NCI-H1417 (cell line): ENCODE measurements around the gene CNOT6L.

ENCODE experiments used
- DNase-seq, 3 experiments: peaks; one replicate each; lab custom pipeline; 2025; lab: John Stamatoyannopoulos, UW

CNOT6L gene

GRCh38 chr4:77820649-77821561 lies 1.7 kb upstream of the CNOT6L start:
- DNase-seq: peak in 2 of 3 experiments; percentile 43 to 66

GRCh38 chr4:77819843-77820648 lies 878 bp upstream of the CNOT6L start:
- peak; percentile 94 to 96 (median 95) for DNase-seq

DNA sequence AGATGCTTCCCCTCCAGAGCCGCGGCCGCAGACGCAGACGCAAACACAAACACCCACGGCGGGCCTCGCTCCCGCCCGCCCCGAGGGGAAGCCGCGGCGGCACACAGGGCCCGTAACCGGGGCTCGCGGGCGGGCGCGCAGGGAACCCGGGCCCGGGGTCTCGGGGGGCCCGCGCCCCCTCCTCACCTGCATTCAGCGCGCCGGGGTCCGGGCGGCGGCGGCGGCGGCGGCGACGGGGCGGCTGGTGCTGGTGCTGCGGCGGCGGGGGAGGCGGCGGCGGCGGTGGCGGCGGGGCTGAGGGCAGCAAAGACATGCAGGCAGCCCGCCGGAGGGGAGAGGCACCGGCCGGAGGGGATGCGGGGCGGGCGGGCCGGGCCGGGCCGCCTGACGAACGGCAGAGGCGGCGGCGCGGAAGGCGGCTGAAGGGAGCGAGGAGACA lies 255 bp upstream of the CNOT6L start:
- DNase-seq: peak in 1 of 3 experiments; percentile 61

GRCh38 chr4:77818073-77818601 lies 1.0 kb downstream of the CNOT6L start:
- DNase-seq: peak; percentile 78 to 87 (median 86)

DNA sequence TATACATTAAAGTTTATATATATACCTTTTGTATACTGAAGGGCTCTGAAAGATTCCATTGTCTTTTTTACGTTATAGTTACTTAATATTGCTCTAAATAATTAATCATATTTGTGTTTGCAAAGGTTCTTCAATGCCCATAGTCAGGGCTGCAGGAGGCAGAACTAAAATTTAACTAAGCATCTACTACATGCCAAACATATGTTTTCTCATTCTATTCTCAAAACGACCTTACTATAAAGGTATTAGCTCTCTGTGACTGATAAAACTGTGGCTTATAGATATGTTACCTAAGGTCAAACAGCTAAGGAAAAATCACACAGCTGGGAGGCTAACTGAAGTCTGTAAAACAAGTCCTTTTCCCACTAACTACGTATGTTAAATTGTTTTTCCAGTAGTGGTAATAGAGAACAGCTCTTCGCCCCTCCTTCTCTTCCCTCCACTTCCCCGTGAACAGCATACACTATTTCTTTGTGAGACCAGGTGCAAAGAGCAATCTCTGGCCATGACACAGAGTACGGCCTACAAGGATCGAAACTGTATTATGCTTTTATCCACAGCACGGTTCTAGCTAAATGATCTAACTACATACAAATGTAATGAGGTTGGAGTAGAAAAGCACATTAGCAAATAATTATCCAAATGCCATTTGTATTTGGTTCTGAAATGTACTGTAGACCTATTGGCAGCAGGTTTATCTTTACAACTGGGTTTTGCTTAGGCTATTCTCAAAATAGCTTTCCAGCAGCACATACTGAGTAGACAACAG lies 1.7 kb downstream of the CNOT6L start:
- DNase-seq: peak in 2 of 3 experiments; percentile 35 to 68

- no peak for DNase-seq
These were observed 2.6 kb downstream of the CNOT6L start for GRCh38 chr4:77816546-77816945.

DNA sequence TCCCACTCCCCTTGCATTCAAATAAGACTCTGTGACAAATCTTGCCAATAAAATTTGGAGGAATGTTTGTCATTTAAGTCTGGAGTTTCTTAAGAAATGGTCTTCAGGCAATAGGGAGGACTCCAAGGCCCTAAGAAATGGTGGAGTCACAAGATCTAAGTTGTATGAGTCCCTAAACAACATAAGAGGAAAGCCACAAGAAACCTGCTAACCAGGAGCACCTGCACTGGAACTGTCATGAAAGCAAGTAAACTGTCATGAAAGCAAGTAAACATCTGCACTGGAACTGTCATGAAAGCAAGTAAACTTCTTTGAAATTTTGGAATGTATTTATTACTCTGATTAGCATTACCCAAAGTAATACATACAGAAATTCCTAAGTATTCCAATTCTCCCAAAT lies 3.5 kb downstream of the CNOT6L start:
- DNase-seq: peak in 1 of 3 experiments; percentile 4

- no peak for DNase-seq
These were observed 13.3 kb downstream of the CNOT6L start for GRCh38 chr4:77805840-77806239.

DNA sequence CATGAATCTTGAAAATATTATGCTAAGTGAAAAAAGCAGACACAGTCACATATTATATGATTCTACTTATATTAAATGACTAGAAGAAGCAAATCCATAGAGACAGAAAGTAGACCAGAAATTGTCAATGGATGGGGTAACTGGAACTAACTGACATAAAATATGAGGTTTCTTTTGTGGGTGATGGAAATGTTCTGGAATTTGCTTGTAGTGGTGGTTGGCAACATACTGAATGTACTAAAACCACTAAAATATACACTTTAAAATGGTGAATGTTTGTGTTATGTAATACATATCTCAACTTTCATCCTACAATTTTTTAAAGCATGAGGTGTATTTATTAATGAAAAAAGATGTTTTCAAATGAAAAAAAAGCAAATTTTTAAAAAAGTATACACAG lies 14.7 kb downstream of the CNOT6L start:
- DNase-seq: no peak

GRCh38 chr4:77802402-77802801 lies 16.8 kb downstream of the CNOT6L start:
- no peak for DNase-seq

- DNase-seq: no peak
These were observed 17.9 kb downstream of the CNOT6L start for GRCh38 chr4:77801260-77801608.

DNA sequence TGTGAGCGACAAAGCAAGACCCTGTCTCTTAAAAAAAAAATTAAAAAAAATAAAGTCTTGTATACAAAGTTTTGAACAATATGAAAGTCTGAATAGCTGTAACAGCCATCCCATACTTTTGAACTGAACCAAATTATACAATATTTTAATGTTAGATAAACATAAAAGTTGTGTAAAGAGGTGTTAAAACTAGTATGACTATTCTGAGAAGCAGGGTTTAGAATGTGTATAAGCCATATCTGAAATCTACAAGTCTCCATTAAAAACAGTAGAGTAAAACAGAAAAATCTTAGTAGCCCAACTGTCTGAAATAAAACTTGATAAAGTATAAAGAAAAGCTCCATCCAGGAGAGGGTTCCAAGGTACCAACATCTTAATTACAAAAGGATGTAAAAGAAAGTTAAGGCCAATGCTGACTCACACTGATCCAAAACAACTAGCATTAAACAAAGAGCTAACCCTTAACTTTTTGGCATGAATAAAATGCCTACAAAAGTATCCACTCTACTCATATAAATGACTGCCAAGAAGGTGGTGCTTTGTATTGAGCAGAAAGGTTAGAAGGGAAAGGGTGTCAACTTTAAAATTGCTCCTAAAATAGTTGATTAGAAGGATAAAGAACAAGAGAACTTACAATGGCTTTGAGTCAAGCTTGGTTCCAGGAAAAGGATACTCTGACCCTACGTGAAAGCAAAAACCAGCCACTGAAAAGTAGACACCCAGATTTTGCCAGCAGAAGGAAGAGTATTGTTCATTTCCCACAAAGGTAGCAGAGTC lies 18.5 kb downstream of the CNOT6L start:
- no peak for DNase-seq

DNA sequence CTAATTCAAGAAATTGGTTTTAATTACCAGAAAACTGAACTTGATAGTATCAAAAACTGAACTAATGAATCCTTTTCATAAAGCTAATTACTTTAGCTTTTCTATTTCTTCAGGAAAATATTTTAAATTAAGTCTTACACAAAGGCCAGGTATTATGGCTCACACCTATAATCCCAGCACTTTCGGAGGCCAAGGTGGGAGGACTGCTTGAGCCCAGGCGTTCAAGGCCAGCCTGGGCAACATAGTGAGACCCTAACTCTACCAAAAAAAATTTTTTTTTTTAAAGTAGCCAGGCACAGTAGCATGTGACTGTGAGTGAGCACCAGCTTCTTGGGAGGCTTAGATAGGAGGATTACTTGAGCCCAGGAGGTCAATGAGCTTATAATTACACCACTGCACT lies 19.1 kb downstream of the CNOT6L start:
- no peak for DNase-seq

DNA sequence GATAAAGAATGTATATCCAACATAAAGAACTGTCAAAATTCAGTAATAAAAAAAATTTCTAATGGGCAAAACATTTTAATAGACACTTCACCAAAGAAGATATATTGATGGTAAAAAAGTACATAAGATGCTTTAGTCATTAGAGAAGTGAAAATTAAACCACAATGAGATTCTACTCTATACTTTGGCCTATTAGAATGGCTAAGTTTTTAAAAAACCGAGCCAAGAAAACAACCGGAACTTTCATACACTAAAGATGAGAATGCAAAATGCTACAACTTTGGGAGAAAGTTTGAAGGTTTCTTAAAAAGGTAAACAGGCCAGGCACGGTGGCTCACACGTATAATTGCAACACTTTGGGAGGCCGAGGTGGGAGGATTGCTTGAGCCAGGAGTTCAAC lies 20.8 kb downstream of the CNOT6L start:
- no peak for DNase-seq

- DNase-seq: no peak
These were observed 21.9 kb downstream of the CNOT6L start for GRCh38 chr4:77797239-77797638.

DNA sequence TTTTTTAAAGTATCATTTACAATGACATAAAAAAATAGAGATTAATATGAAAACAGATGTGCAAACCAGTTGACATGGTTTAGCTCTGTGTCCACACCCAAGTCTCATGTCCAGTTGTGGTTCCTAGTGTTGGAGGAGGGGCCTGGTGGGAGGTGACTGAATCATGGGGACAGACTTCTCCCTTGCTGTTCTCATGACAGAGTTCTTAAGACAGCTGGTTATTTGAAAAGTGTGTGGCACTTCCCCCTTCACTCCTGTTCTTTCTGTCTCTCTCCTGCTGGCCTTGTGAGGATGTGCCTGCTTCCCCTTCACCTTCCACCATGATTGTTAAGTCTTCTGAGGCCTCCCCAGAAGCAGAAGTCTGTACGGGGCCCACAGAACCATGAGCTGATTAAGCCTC lies 23.8 kb downstream of the CNOT6L start:
- no peak for DNase-seq

DNA sequence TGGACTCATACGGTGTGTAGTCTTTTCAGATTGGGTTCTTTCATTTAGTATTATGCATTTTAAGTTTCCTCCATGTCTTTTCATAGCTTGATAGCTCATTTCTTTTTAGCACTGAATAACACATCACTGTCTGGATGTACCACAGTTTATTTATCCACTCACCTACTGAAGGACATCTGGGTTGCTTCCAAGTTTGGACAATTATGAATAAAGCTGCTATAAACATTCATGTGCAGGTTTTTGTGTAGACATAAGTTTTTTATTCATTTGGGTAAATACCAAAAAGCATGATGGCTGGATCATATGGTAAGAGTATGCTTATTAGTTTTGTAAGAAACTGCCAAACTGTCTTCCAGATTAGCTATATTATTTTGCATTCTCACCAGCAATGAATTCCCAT lies 29.0 kb downstream of the CNOT6L start:
- DNase-seq: no peak

DNA sequence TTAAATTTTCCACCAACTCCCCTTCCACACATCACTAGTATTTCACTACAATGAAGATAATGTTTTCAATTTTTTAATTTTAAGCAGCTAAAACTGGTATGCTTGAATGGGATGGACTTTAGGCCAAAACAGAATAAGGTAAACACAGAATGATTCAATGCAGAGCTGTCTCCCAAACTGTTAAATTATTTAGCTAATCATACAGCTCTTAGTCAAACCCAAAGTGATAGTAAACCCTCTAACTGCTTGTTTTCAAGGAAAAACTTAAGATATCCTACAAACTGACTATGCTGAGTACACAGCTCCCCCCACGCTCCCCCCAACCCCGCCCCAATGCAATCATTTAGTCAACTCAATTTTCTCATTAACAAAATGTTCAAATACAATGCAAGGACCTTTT lies 30.2 kb downstream of the CNOT6L start:
- no peak for DNase-seq

- no peak for DNase-seq
These were observed 31.2 kb downstream of the CNOT6L start for GRCh38 chr4:77787969-77788368.

GRCh38 chr4:77785669-77786068 lies 33.5 kb downstream of the CNOT6L start:
- no peak for DNase-seq

GRCh38 chr4:77783895-77784294 lies 35.3 kb downstream of the CNOT6L start:
- DNase-seq: no peak
